A673 (cell line): Measurements from ENCODE around the gene PMM2. TPM values are rescaled to one million over a fixed set of nuclear protein-coding genes. Genes with fewer than 3 reads are reported as not detected.

Experiments
- BruUV-seq: library from RNA; stranded (reverse); fragments of 400-500 nt; replicated peaks from 2 replicates; lab custom pipeline; 2021; lab: Mats Ljungman, UMichigan
- CTCF ChIA-PET: fragments of 300-600 bp; sonication (Branson Sonifier 250); formaldehyde crosslinking; loops from one replicate; lab custom pipeline; 2022; ENCODE audit warnings: antibody characterized with exemption; lab: Charles Lee
- POLR2A ChIA-PET: fragments of 300-600 bp; sonication (Branson Sonifier 250); formaldehyde crosslinking; loops from one replicate; lab custom pipeline; 2022; ENCODE audit warnings: antibody characterized with exemption; ENCODE audit not compliant: low non-redundant PET; lab: Charles Lee
- DNase-seq: peaks from one replicate; pipeline ENCODE4 v3.0.0-alpha.2; 2015; ENCODE audit warnings: low spot score
- H3K27ac ChIP-seq: fragments of 200-600 bp; sonication (generic); 2 replicates; pipeline ENCODE4 v1.5.1; 2016; ENCODE audit warnings: mixed run types, low read depth, mild to moderate bottlenecking, mixed read lengths, antibody characterized with exemption, low read length; ENCODE audit not compliant: poor library complexity, severe bottlenecking
- H3K27me3 ChIP-seq: fragments of 200-600 bp; sonication (generic); replicated peaks from 2 replicates; pipeline ENCODE4 v1.6.1; 2017; ENCODE audit warnings: mixed run types, low read depth, mild to moderate bottlenecking, mixed read lengths, antibody characterized with exemption, low read length; ENCODE audit not compliant: insufficient read depth, poor library complexity
- H3K36me3 ChIP-seq: fragments of 200-600 bp; sonication (generic); 2 replicates; pipeline ENCODE4 v1.6.1; 2016; ENCODE audit warnings: mixed run types, mild to moderate bottlenecking, mixed read lengths, antibody characterized with exemption, low read length; ENCODE audit not compliant: insufficient read depth, poor library complexity, severe bottlenecking
- H3K4me1 ChIP-seq: fragments of 200-600 bp; sonication (generic); 2 replicates; pipeline ENCODE4 v1.6.1; 2017; ENCODE audit warnings: mixed run types, mild to moderate bottlenecking, mixed read lengths, antibody characterized with exemption, low read length; ENCODE audit not compliant: insufficient read depth, poor library complexity, severe bottlenecking
- H3K4me3 ChIP-seq: fragments of 200-600 bp; sonication (generic); 2 replicates; pipeline ENCODE4 v1.5.1; 2016; ENCODE audit warnings: low read depth, mixed run types, mild to moderate bottlenecking, mixed read lengths, low read length; ENCODE audit not compliant: poor library complexity, severe bottlenecking
- H3K9me3 ChIP-seq: fragments of 200-600 bp; sonication (generic); 2 replicates; pipeline ENCODE4 v1.6.1; 2016; ENCODE audit warnings: mixed run types, low read depth, mild to moderate bottlenecking, mixed read lengths, antibody characterized with exemption, low read length; ENCODE audit not compliant: poor library complexity, severe bottlenecking
- CTCF ChIP-seq: fragments of 300-800, 200-600 bp; sonication (generic); conservative IDR thresholded peaks from 2 replicates; pipeline ENCODE4 v1.5.1; 2017; ENCODE audit warnings: low read depth, mild to moderate bottlenecking, antibody characterized with exemption, low read length, moderate library complexity, mixed read lengths
- EZH2 ChIP-seq: fragments of 200-600 bp; sonication (generic); IDR thresholded peaks from 2 replicates; pipeline ENCODE4 v1.6.1; 2017; ENCODE audit warnings: borderline replicate concordance, low read depth, mild to moderate bottlenecking, mixed read lengths, antibody characterized with exemption, low read length; ENCODE audit not compliant: poor library complexity, severe bottlenecking
- intact Hi-C: fragments of 100-400 bp; cut with micrococcal nuclease; formaldehyde crosslinking; loops from one replicate; pipeline ENCODE4 v1.10.0; 2022; ENCODE audit not compliant: unreplicated experiment
- total RNA-seq: library from RNA; stranded (reverse); gene quantifications from 2 replicates; pipeline ENCODE4 v1.2.3, GENCODE V29; 2021

Gene PMM2
- total RNA-seq, 1 experiment from 2014 or later: 54.8 TPM

- DNase-seq: no peak
- no peak for TF ChIP-seq EZH2
- TF ChIP-seq CTCF: no peak
- ChIA-PET CTCF (no interaction called here), POLR2A (no interaction called here)
- peaks cover 10% of the 10 kb centered on the region for H3K4me1 ChIP-seq
- H3K4me3 ChIP-seq: no peak overlapping the region
- H3K9me3 ChIP-seq: no peaks in the 10 kb centered on the region
- peak overlapping the region; percentile 16 for H3K27ac ChIP-seq
- BruUV-seq: no TSS peak
- H3K27me3 ChIP-seq: no peaks in the 10 kb centered on the region
- H3K36me3 ChIP-seq: peaks cover 66% of the 10 kb centered on the region
- intact Hi-C loops: no loop called here
Observed at GRCh38 chr16:8858994-8859912, 61.6 kb downstream of the PMM2 start.

GRCh38 chr16:8859913-8860881 is 62.6 kb downstream of the PMM2 start:
- no peak for TF ChIP-seq CTCF
- no peak for TF ChIP-seq EZH2
- H3K4me3 ChIP-seq: no peak overlapping the region
- no peaks in the 10 kb centered on the region for H3K9me3 ChIP-seq
- H3K4me1 ChIP-seq: peaks cover 20% of the 10 kb centered on the region
- no peaks in the 10 kb centered on the region for H3K27me3 ChIP-seq
- BruUV-seq: no TSS peak
- peak overlapping the region; percentile 28 for H3K27ac ChIP-seq
- DNase-seq: no peak
- POLR2A ChIA-PET: no interaction called here
- CTCF ChIA-PET: interaction anchor here (0.5 to 0.7 kb wide), 2 partner anchors 17 to 857 kb away, joined by 4 read pairs; no protein-coding TSS in a partner anchor
- H3K36me3 ChIP-seq: peaks cover 59% of the 10 kb centered on the region
- intact Hi-C loops: no loop called here

- intact Hi-C loops: no loop called here
- Histone ChIP-seq H3K4me3 (no peak overlapping the region), H3K27me3 (no peaks in the 10 kb centered on the region), H3K9me3 (no peaks in the 10 kb centered on the region), H3K27ac (no peak overlapping the region), H3K4me1 (peaks cover 32% of the 10 kb centered on the region), H3K36me3 (peaks cover 46% of the 10 kb centered on the region)
- no TSS peak for BruUV-seq
- POLR2A ChIA-PET: interaction anchor here (0.7 kb wide), 1 partner anchor 242 kb away, joined by 3 read pairs; no protein-coding TSS in a partner anchor
- CTCF ChIA-PET: no interaction called here
- no peak for DNase-seq
- TF ChIP-seq CTCF (no peak), EZH2 (no peak)
Observed at GRCh38 chr16:8861563-8862308, 64.1 kb downstream of the PMM2 start.
